BE2C (cell line): ENCODE results near the gene HS1BP3.

Source experiments
- DNase-seq: peaks from one replicate; pipeline ENCODE4 v3.0.0-alpha.2; 2020
- H3K27me3 ChIP-seq: fragments of 250-450 bp; sonication (Bioruptor Pico); 2 replicates; pipeline ENCODE4 v1.5.1; 2020; ENCODE audit warnings: mild to moderate bottlenecking
- H3K36me3 ChIP-seq: fragments of 250-450 bp; sonication (Bioruptor Pico); 2 replicates; pipeline ENCODE4 v1.5.1; 2020; ENCODE audit warnings: mild to moderate bottlenecking
- H3K4me1 ChIP-seq: fragments of 250-450 bp; sonication (Bioruptor Pico); 2 replicates; pipeline ENCODE4 v1.5.1; 2020
- H3K4me3 ChIP-seq: 2 replicates; pipeline ENCODE4 v1.5.1; 2011; ENCODE audit warnings: low read depth, low read length
- H3K9me3 ChIP-seq: fragments of 250-450 bp; sonication (Bioruptor Pico); 2 replicates; pipeline ENCODE4 v1.5.1; 2020
- TF ChIP-seq, protein P1 (sequence below): IDR thresholded peaks from 2 replicates; pipeline ENCODE4 v1.5.1; 2012; ENCODE audit warnings: mild to moderate bottlenecking, low read depth, low read length

HS1BP3 gene

GRCh38 chr2:20570249-20570648 lies 80.6 kb downstream of the HS1BP3 start:
- Histone ChIP-seq H3K27me3 (no peaks in the 10 kb centered on the region), H3K4me1 (peaks cover 29% of the 10 kb centered on the region), H3K4me3 (no peak overlapping the region), H3K36me3 (no peaks in the 10 kb centered on the region), H3K9me3 (no peaks in the 10 kb centered on the region)
- TF ChIP-seq, protein P1, sequence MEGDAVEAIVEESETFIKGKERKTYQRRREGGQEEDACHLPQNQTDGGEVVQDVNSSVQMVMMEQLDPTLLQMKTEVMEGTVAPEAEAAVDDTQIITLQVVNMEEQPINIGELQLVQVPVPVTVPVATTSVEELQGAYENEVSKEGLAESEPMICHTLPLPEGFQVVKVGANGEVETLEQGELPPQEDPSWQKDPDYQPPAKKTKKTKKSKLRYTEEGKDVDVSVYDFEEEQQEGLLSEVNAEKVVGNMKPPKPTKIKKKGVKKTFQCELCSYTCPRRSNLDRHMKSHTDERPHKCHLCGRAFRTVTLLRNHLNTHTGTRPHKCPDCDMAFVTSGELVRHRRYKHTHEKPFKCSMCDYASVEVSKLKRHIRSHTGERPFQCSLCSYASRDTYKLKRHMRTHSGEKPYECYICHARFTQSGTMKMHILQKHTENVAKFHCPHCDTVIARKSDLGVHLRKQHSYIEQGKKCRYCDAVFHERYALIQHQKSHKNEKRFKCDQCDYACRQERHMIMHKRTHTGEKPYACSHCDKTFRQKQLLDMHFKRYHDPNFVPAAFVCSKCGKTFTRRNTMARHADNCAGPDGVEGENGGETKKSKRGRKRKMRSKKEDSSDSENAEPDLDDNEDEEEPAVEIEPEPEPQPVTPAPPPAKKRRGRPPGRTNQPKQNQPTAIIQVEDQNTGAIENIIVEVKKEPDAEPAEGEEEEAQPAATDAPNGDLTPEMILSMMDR: no peak
- DNase-seq: no peak

- Histone ChIP-seq H3K27me3 (no peaks in the 10 kb centered on the region), H3K4me1 (peaks cover 28% of the 10 kb centered on the region), H3K9me3 (no peaks in the 10 kb centered on the region), H3K4me3 (no peak overlapping the region), H3K36me3 (no peaks in the 10 kb centered on the region)
- no peak for DNase-seq
- TF ChIP-seq, protein P1: no peak
Measured at GRCh38 chr2:20569464-20570223, 81.3 kb downstream of the HS1BP3 start.

- DNase-seq: peak; percentile 50
- H3K9me3 ChIP-seq: no peaks in the 10 kb centered on the region
- TF ChIP-seq, protein P1: no peak
- H3K27me3 ChIP-seq: no peaks in the 10 kb centered on the region
- peaks cover 20% of the 10 kb centered on the region for H3K4me1 ChIP-seq
- H3K4me3 ChIP-seq: no peak overlapping the region
- H3K36me3 ChIP-seq: no peaks in the 10 kb centered on the region
Measured at GRCh38 chr2:20568501-20569463, 82.1 kb downstream of the HS1BP3 start.

- no peak for DNase-seq
- no peak overlapping the region for H3K4me3 ChIP-seq
- H3K36me3 ChIP-seq: no peaks in the 10 kb centered on the region
- H3K4me1 ChIP-seq: peaks cover 15% of the 10 kb centered on the region
- TF ChIP-seq, protein P1: no peak
- no peaks in the 10 kb centered on the region for H3K27me3 ChIP-seq
- H3K9me3 ChIP-seq: no peaks in the 10 kb centered on the region
Measured at GRCh38 chr2:20567926-20568179, 83.0 kb downstream of the HS1BP3 start.
